WTC11 (cell line): ENCODE data around the gene MACF1. TPM values are rescaled to one million over a fixed set of nuclear protein-coding genes. Genes with fewer than 3 reads are reported as not detected.
"Not testable (repeated sequence)": the region's sequence is repeated elsewhere in the genome, so short reads cannot be mapped to it uniquely, and the experiment has no call there.

Source experiments
- ATAC-seq: fragments of 200-7000 bp; cut with Tn5 transposase; 2 replicates; pipeline ENCODE4 v1.10.0; 2021; ENCODE audit warnings: mild to moderate bottlenecking, moderate library complexity
- CTCF ChIA-PET: fragments of 300-600 bp; sonication (Branson Sonifier 250); formaldehyde crosslinking; loops from one replicate; lab custom pipeline; 2021; ENCODE audit warnings: antibody characterized with exemption; lab: Charles Lee
- POLR2A ChIA-PET: fragments of 350-600 bp; sonication (Branson Sonifier 250); formaldehyde crosslinking; loops from one replicate; lab custom pipeline; 2021; ENCODE audit warnings: antibody characterized with exemption; lab: Charles Lee
- DNase-seq: peaks from one replicate; pipeline ENCODE4 v3.0.0; 2021; ENCODE audit warnings: low spot score
- H3K27ac Mint-ChIP-seq: 2 replicates; pipeline ENCODE4 v1.8.0; 2021; ENCODE audit warnings: mixed read lengths
- H3K27me3 Mint-ChIP-seq: 2 replicates; pipeline ENCODE4 v1.8.0; 2021; ENCODE audit warnings: low read depth, mild to moderate bottlenecking, moderate library complexity, mixed read lengths
- H3K36me3 Mint-ChIP-seq: 2 replicates; pipeline ENCODE4 v1.8.0; 2021; ENCODE audit warnings: mixed read lengths
- H3K4me1 Mint-ChIP-seq: 2 replicates; pipeline ENCODE4 v1.8.0; 2022; ENCODE audit warnings: mixed read lengths
- H3K4me3 Mint-ChIP-seq: 2 replicates; pipeline ENCODE4 v1.8.0; 2021; ENCODE audit warnings: mild to moderate bottlenecking, moderate library complexity, mixed read lengths
- H3K9me3 Mint-ChIP-seq: 2 replicates; pipeline ENCODE4 v1.8.0; 2021; ENCODE audit warnings: mixed read lengths
- ARID4B ChIP-seq: sonication (generic); formaldehyde crosslinking; IDR thresholded peaks from 2 replicates; pipeline ENCODE4 v1.8.0; 2023; ENCODE audit warnings: missing genetic modification reagents, mild to moderate bottlenecking, borderline replicate concordance
- ATF2 ChIP-seq: sonication (generic); formaldehyde crosslinking; IDR thresholded peaks from 2 replicates; pipeline ENCODE4 v1.8.1; 2022; ENCODE audit warnings: low read depth, missing genetic modification reagents, borderline replicate concordance
- ATF3 ChIP-seq: sonication (generic); formaldehyde crosslinking; conservative IDR thresholded peaks from 2 replicates; pipeline ENCODE4 v1.8.1; 2022; ENCODE audit warnings: mild to moderate bottlenecking, missing genetic modification reagents
- CBFB ChIP-seq: sonication (generic); formaldehyde crosslinking; IDR thresholded peaks from 2 replicates; pipeline ENCODE4 v1.8.1; 2022; ENCODE audit warnings: mild to moderate bottlenecking, low read depth, missing genetic modification reagents
- CREM ChIP-seq: sonication (generic); formaldehyde crosslinking; IDR thresholded peaks from 2 replicates; pipeline ENCODE4 v1.8.1; 2022; ENCODE audit warnings: mild to moderate bottlenecking, missing genetic modification reagents, moderate library complexity
- ELF4 ChIP-seq: sonication (generic); formaldehyde crosslinking; IDR thresholded peaks from 2 replicates; pipeline ENCODE4 v1.8.1; 2022; ENCODE audit warnings: low read depth, mild to moderate bottlenecking, moderate library complexity, missing genetic modification reagents
- EMX1 ChIP-seq: fragments of 250-450 bp; sonication (Bioruptor Pico); IDR thresholded peaks from 2 replicates; pipeline ENCODE4 v1.8.0; 2021; ENCODE audit warnings: mild to moderate bottlenecking
- FOXK1 ChIP-seq: sonication (generic); formaldehyde crosslinking; IDR thresholded peaks from 2 replicates; pipeline ENCODE4 v1.8.0; 2022; ENCODE audit warnings: mild to moderate bottlenecking, moderate library complexity, missing genetic modification reagents
- GTF2I ChIP-seq: fragments of 250-450 bp; sonication (Bioruptor Pico); conservative IDR thresholded peaks from 2 replicates; pipeline ENCODE4 v1.4.0; 2021; ENCODE audit warnings: mild to moderate bottlenecking
- IRF1 ChIP-seq: sonication (generic); formaldehyde crosslinking; IDR thresholded peaks from 2 replicates; pipeline ENCODE4 v1.8.0; 2023; ENCODE audit warnings: missing genetic modification reagents
- JUN ChIP-seq: sonication (generic); formaldehyde crosslinking; IDR thresholded peaks from 2 replicates; pipeline ENCODE4 v1.8.0; 2023; ENCODE audit warnings: mild to moderate bottlenecking, missing genetic modification reagents
- NR1H2 ChIP-seq: sonication (generic); formaldehyde crosslinking; IDR thresholded peaks from 2 replicates; pipeline ENCODE4 v1.9.0; 2021; ENCODE audit warnings: mild to moderate bottlenecking, moderate library complexity, missing genetic modification reagents
- NR2C2 ChIP-seq: sonication (generic); formaldehyde crosslinking; IDR thresholded peaks from 2 replicates; pipeline ENCODE4 v1.8.0; 2022; ENCODE audit warnings: mild to moderate bottlenecking, missing genetic modification reagents
- PRDM15 ChIP-seq: sonication (generic); formaldehyde crosslinking; IDR thresholded peaks from 2 replicates; pipeline ENCODE4 v1.8.0; 2022; ENCODE audit warnings: missing genetic modification reagents
- PRRX2 ChIP-seq: fragments of 250-450 bp; sonication (Bioruptor Pico); IDR thresholded peaks from 2 replicates; pipeline ENCODE4 v1.8.0; 2021; ENCODE audit warnings: mild to moderate bottlenecking
- RELA ChIP-seq: sonication (generic); formaldehyde crosslinking; IDR thresholded peaks from 2 replicates; pipeline ENCODE4 v1.8.1; 2022; ENCODE audit warnings: missing genetic modification reagents, mild to moderate bottlenecking, borderline replicate concordance
- TEAD4 ChIP-seq: sonication (generic); formaldehyde crosslinking; IDR thresholded peaks from 2 replicates; pipeline ENCODE4 v1.8.0; 2022; ENCODE audit warnings: mild to moderate bottlenecking, missing genetic modification reagents
- ZNF121 ChIP-seq: sonication (generic); formaldehyde crosslinking; IDR thresholded peaks from 2 replicates; pipeline ENCODE4 v1.8.0; 2023; ENCODE audit warnings: missing genetic modification reagents
- ZNF512 ChIP-seq: sonication (generic); formaldehyde crosslinking; IDR thresholded peaks from 2 replicates; pipeline ENCODE4 v1.8.1; 2022; ENCODE audit warnings: missing genetic modification reagents, borderline replicate concordance
- ZNF671 ChIP-seq: fragments of 250-450 bp; sonication (Bioruptor Pico); IDR thresholded peaks from 2 replicates; pipeline ENCODE4 v1.8.0; 2021; ENCODE audit warnings: mild to moderate bottlenecking
- total RNA-seq: library from RNA; stranded (reverse); gene quantifications from 3 replicates; pipeline ENCODE4 v1.2.3, GENCODE V29; 2021

MACF1 gene
- total RNA-seq, 1 experiment from 2014 or later = 327 TPM

GRCh38 chr1:39466413-39467107 lies 262.1 kb downstream of the MACF1 start:
- ChIA-PET CTCF (interaction anchor here (0.8 to 5.8 kb wide), 2 partner anchors 72 to 73 kb away, joined by 3 to 31 read pairs; no protein-coding TSS in a partner anchor), POLR2A (no interaction called here)
- no peak overlapping the region for H3K27ac Mint-ChIP-seq
- DNase-seq = no peak
- no peak overlapping the region for H3K4me3 Mint-ChIP-seq
- no peaks in the 10 kb centered on the region for H3K4me1 Mint-ChIP-seq
- no peaks in the 10 kb centered on the region for H3K9me3 Mint-ChIP-seq
- no peaks in the 10 kb centered on the region for H3K27me3 Mint-ChIP-seq
- no peak for ATAC-seq
- no peak for TF ChIP-seq ZNF512 (CRISPR knock-in tag)
- no peak for TF ChIP-seq NR2C2 (CRISPR knock-in tag)
- no peak for TF ChIP-seq ARID4B (CRISPR knock-in tag)
- TF ChIP-seq NR1H2 = no peak
- TF ChIP-seq EMX1 = no peak
- TF ChIP-seq JUN (CRISPR knock-in tag) = no peak
- no peak for TF ChIP-seq PRRX2 (CRISPR knock-in tag)
- TF ChIP-seq CREM = no peak
- no peak for TF ChIP-seq TEAD4 (CRISPR knock-in tag)
- TF ChIP-seq GTF2I (CRISPR knock-in tag) = no peak
- TF ChIP-seq ZNF671 = no peak
- TF ChIP-seq ATF2 = no peak
- no peak for TF ChIP-seq CBFB
- no peak for TF ChIP-seq ATF3 (CRISPR knock-in tag)
- TF ChIP-seq ELF4 (CRISPR knock-in tag) = no peak
- TF ChIP-seq RELA (CRISPR knock-in tag) = no peak
- TF ChIP-seq PRDM15 (CRISPR knock-in tag) = no peak
- TF ChIP-seq FOXK1 (CRISPR knock-in tag) = no peak
- no peak for TF ChIP-seq IRF1 (CRISPR knock-in tag)
- TF ChIP-seq ZNF121 (CRISPR knock-in tag) = no peak
- H3K36me3 Mint-ChIP-seq = peaks cover 70% of the 10 kb centered on the region

- H3K9me3 Mint-ChIP-seq, POLR2A ChIA-PET, DNase-seq, ATAC-seq, H3K4me1 Mint-ChIP-seq, H3K27ac Mint-ChIP-seq, H3K27me3 Mint-ChIP-seq, H3K4me3 Mint-ChIP-seq: not testable (repeated sequence)
- CTCF ChIA-PET = interaction anchor here (5.8 kb wide), 1 partner anchor 71 kb away, joined by 31 read pairs; no protein-coding TSS in a partner anchor
- H3K36me3 Mint-ChIP-seq = peaks cover 68% of the 10 kb centered on the region
Measured at GRCh38 chr1:39467108-39467720, 262.7 kb downstream of the MACF1 start.
